ENCODE data around the gene MEX3A.
"Not testable (repeated sequence)": the region's sequence is repeated elsewhere in the genome, so short reads cannot be mapped to it uniquely, and the experiment has no call there.

The MEX3A gene, protein sequence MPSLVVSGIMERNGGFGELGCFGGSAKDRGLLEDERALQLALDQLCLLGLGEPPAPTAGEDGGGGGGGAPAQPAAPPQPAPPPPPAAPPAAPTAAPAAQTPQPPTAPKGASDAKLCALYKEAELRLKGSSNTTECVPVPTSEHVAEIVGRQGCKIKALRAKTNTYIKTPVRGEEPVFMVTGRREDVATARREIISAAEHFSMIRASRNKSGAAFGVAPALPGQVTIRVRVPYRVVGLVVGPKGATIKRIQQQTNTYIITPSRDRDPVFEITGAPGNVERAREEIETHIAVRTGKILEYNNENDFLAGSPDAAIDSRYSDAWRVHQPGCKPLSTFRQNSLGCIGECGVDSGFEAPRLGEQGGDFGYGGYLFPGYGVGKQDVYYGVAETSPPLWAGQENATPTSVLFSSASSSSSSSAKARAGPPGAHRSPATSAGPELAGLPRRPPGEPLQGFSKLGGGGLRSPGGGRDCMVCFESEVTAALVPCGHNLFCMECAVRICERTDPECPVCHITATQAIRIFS
- long read RNA-seq, donor 1, full-length matches to known transcripts, result 19 of 19 reads
- long read RNA-seq, donor 1, partial matches to known transcripts, result 0 of 19 reads
- long read RNA-seq, donor 1, other reads (novel, unspliced or antisense), result 0 of 19 reads
- long read RNA-seq, donor 2, full-length matches to known transcripts, result 15 of 86 reads
- long read RNA-seq, donor 2, partial matches to known transcripts, result 65 of 86 reads
- long read RNA-seq, donor 2, other reads (novel, unspliced or antisense), result 6 of 86 reads
- long read RNA-seq, donor 3, full-length matches to known transcripts, result 16 of 30 reads
- long read RNA-seq, donor 3, partial matches to known transcripts, result 14 of 30 reads
- long read RNA-seq, donor 3, other reads (novel, unspliced or antisense), result 0 of 30 reads
- long read RNA-seq, donor 4, full-length matches to known transcripts, result 20 of 20 reads
- long read RNA-seq, donor 4, partial matches to known transcripts, result 0 of 20 reads
- long read RNA-seq, donor 4, other reads (novel, unspliced or antisense), result 0 of 20 reads
- long read RNA-seq, donor 5, full-length matches to known transcripts, result 25 of 31 reads
- long read RNA-seq, donor 5, partial matches to known transcripts, result 6 of 31 reads
- long read RNA-seq, donor 5, other reads (novel, unspliced or antisense), result 0 of 31 reads
- long read RNA-seq, donor 6, full-length matches to known transcripts, result 8 of 8 reads
- long read RNA-seq, donor 6, partial matches to known transcripts, result 0 of 8 reads
- long read RNA-seq, donor 6, other reads (novel, unspliced or antisense), result 0 of 8 reads
- long read RNA-seq, donor 7, full-length matches to known transcripts, result 48 of 295 reads
- long read RNA-seq, donor 7, partial matches to known transcripts, result 247 of 295 reads
- long read RNA-seq, donor 7, other reads (novel, unspliced or antisense), result 0 of 295 reads
- long read RNA-seq, donor 8, full-length matches to known transcripts, result 20 of 20 reads
- long read RNA-seq, donor 8, partial matches to known transcripts, result 0 of 20 reads
- long read RNA-seq, donor 8, other reads (novel, unspliced or antisense), result 0 of 20 reads

DNA sequence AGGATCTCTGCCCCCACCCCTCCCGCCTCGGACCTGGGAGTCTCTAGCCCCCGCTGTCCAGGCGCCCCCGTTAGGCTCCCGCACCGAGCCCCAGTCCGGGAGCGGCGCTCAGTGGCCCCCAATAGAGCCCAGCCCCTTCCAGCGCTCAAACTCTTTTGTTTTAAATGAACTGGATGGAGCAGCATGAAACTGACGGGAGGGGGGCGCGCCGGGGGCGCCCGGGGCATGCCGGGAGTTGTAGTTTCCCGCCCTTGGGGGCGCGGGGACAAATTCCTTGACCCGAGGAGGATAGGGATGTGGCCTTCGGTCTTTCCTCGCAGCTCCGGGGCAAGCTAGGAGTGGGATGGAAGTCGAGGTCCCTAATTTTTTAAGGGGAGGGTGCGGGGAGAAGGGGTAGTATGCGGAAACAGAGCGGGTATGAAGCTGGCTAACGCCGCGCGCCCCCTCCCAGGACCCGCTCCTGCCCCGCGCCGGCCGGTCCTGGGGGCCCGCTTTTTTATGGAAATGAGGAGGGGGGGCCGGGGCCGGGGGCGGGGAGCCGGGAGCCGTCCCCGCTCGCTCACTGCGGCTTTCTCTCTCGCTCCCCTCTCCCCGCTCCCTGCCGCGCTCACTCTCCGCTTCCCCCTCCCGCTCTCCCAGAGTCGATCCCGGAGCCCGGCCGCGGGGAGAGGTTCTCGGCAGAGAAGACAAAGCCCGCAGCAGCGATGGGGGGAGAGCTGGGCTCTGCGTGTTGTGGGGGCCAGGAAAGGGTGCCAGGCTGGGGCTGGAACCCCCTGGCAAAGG lies at the start of gene MEX3A:
TSS of gene MEX3A (minus strand) at position 157 of the 783 bp plus-strand sequence. CDS start 467 bp downstream, outside the sequence.
- DNase-seq, result peak; percentile 95

DNA sequence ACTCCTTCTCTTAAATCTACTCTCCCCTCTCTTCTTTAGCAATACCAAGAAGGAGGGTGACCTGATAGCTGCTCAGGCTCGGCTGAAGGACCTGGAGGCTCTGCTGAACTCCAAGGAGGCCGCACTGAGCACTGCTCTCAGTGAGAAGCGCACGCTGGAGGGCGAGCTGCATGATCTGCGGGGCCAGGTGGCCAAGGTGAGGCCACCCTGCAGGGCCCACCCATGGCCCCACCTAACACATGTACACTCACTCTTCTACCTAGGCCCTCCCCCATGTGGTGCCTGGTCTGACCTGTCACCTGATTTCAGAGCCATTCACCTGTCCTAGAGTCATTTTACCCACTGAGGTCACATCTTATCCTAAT lies 48.3 kb upstream of the MEX3A start:
- DNase-seq, result no peak

DNA sequence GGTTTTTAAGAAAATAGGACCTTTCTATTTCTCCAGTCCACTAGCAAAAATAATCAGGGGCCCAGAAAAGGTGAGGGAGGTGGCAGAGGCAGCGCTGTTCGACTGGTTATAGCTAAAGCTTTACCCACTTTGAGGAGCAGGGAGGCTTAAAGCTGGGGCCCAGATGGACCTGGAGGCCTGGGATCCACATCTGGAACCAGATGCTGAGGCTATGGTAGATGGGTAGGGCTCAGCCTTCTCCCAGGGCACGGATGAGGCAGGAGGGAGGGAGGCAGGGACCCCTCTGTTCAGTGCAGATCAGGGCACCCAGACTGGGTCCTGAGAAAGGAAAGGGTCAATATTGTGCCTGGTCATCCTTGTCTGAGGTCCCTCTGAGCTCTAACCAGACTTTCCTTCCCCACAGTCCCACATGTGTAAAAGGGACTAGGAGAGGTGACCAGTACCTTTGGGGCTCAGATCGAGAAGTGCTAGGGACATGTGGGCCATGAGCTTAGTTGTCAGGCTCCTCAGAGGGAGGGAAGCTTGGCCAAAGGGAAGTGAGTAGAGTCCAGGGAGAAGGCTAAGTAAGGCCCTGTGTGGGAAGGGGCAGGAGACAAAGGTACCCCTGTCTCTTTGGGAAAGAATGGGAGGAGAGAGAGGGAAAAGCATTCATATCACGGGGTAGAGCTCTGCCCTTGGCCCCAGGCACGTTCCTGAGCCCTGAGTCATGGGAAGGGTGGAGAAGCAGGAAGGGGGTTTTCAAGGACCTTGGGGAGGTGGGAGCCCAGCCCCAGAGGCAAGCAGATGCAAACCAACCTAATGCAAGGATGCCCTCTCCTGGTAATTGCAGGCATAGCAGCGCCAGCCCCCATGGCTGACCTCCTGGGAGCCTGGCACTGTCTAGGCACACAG lies 47.7 kb upstream of the MEX3A start:
- peak; percentile 71 for DNase-seq

DNA sequence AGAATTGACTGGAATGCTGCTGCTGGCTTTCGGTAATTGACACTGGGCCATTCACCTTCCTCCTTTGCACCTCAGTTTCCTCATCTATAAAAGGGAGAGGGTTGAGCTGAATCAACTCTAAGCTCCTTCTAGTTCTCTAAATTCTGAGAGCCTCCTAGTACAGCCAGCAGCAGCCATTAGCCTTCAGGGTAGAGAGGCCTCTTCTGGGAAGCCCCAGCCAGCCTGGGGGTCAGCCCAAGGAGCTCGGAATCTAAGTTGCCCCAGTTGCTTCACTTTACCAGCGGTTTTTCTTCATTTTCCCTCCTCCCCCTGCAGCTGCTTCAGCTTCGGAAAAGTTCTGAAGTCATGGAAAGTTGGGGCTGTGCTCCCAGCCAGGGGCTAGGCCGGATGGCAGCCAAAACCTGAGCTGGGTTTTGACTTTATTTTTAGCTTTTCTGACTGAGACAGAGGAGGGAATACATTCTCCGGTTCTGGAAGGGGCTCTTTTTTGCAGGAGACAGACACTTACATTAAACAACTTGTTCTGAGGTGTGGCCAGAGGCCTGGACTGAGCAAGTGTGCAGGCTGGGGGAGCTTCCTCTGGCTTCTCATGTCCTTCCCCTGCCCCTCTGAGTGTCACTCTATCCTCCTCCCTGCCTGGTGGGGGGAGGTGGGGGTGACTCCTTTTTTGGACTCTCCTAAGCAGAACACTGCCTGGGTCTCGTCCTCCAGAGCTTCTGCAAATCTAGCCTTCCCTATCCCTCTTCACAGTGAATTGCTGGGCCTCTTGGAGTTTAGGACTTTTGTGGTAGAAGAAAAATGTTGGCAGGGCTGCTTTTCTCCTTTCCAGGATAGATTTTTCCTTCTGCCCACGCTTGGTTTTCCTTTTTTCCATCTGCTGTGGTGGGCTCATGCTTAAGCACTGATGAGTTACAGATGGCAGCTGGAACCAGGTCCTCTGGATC lies 46.7 kb upstream of the MEX3A start:
- DNase-seq, result peak; percentile 47

DNA sequence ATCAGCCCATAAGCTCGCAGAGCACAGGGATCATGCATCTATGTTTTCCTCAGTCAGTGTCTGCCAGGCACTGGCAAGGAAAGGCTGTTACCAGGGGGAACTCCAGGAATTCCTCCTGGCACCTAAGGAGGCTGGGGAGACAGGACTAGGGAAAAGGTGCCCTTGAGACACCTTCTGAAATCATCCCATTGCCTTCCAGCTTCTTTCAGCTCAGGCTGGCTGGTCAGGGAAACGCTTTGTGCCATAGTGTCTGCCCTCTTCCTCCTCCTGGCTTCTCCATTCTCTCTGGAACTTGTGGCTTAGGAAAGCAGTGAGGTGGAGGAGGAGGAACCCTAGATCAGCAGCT lies 46.0 kb upstream of the MEX3A start:
- no peak for DNase-seq

DNA sequence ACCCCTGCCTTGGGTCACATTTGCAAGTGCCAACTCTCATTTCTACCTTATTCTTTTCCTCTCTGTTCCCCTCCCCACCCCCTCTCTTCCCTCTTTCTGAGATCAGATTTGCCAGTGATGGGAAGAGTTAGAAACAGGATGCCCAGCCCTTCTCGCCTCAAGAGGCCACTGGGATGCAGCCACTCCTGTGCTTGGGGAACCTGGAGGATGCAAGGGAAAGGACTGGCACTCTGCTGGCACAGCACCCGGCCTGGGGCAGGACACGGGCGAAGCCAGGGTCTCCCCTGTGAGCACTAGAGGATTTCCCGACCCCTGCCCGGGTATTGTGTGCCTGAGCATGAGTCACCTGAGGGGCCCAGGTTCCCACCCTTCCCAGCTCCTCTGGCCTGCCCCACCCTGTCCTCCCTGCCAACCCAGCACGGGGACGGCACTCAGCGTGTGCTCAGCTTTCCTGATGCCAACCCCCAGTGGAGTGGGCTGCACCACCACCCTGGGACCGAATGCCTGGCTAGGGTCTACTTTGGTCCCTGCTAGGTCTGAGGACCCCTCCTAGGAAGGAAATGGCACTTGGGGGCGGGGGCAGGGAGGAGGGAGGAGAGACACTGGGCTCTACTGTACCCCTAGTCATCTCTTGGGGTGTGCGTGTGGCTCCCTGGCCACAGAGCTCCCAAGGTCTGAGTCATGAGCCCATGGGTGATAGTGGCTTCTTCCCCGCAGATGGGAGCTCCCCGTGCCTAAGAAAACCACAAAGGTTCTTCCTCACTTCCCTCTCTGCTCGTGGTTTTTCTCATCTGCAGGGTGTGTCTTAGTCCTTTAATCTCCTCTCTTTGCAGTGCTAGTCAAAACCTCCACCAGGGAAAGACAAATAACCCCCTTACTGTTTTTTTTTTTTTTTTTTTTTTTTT lies 44.6 kb upstream of the MEX3A start:
- no peak for DNase-seq

DNA sequence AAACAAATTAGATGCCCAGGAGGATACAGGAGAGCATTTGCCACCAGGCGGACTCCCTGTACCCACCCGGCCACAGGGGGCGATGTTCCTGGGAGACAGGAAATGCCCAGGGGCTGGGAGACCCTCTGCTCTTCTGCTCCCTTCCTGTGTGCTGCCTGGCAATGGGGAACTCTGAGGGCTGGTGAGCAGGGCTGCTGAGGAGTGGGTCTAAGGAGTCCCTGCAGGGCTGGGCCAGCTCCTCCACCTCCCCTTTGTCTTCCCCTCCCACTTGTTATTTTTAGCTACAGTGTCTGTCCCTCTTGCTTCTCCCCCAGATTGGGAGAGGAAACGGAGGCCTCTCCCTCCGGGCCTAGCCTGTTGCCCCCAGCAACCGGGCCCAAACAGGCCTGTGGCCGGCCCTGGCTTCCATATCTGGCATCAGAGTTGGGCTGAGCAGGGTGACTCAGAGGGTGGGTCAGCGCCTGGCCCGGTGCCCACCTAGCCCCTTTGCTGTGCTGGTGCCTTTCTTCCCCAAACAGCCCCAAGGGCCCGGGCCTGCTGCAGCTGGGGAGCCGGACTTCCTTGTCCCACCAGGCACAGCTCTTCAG lies 43.9 kb upstream of the MEX3A start:
- peak; percentile 67 for DNase-seq

DNA sequence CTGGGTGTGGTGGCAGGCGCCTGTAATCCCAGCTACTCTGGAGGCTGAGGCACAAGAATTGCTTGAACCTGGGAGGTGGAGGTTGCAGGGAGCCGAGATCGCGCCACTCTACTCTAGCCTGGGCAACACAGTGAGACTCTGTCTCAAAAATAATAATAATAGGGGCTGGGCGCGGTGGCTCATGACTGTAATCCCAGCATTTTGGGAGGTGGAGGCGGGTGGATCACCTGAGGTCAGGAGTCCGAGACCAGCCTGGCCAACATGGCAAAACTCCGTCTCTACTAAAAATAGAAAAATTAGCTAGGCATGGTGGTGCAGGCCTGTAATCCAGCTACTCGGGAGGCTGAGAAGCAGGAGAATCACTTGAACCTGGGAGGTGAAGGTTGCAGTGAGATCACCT lies 43.3 kb upstream of the MEX3A start:
- not testable (repeated sequence) for DNase-seq

DNA sequence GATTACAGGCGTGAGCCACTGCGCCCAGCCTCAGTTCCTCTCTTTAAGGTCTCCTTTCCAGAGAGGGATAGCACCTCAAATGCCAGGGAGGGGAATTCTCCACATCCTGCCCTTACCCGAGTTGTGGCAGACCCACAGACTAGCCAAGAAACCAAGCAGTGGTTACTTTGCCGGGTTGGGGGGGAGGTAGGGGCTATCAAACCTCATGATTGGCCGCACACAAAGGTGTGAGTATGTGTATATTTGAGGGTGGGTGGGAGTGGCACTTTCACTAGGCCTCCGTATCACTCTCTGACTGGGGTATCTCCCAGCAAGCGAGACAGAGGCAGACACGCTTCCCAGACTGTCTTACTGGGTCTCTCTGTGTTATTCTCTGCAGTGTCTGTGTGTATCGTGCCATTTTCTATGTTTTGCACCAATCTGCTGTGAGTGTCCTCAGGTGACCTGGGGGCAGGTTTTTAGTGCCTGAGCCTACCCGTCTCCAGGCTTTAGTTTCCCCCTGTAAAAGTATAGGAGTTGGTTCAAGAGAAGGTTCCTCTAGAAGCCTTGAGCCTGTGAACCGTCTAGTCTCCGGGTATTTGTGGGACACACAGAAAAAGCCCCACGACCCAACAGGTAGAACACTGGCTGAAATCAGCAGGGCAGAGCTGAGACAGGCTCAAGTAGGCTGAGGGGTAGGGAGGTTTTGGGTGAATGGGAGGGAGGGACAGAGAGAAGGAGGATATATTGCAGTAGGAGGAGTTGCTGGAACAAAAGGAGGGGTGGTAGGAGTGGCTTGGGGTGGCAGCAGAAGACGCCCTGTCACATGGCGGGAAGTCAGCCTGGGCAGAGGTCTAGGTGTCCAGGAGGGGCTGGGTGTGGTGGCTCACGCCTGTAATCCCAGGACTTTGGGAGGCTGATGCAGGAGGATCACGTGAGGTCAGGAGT lies 42.6 kb upstream of the MEX3A start:
- no peak for DNase-seq

DNA sequence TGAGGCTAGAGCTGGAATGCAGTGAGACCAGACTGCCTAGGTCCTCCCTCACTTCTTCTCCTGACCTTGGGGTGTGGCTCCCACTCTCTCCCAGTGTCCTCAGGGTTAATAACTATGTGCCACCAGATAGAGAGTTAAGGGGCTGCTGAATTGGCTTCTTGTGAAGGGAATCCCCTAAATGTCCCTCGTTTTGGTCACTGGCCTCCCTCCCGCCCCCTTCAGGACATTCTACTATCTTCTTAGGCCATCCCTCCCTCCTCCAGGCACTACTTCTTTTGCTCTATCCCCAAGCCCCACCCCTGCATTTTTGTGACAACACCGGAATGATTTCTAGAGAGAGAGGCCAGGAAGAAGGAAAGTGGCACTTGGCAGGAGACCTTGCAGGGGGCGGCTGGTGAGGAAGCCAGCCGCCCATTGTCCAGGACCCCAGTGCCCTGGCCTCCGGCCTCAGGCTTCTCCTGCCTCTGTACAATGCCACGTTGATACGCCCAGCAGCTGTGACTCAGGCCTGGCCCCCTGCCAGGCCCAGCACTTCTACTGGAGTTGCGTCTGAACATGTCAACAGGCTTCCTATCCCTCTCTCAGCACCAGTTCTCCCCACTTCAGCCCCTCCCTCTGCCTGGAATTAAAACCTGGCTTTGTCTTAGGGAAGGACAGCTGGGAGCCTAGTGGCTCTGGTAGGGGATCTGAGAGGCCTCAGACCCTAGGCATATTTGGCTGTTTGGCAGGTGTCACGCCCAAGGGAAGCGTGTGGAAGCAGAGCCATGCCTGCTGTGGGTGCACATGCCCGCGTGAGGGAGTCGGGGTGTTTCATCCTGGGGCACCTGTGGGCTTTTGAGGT lies 41.3 kb upstream of the MEX3A start:
- peak; percentile 75 for DNase-seq

DNA sequence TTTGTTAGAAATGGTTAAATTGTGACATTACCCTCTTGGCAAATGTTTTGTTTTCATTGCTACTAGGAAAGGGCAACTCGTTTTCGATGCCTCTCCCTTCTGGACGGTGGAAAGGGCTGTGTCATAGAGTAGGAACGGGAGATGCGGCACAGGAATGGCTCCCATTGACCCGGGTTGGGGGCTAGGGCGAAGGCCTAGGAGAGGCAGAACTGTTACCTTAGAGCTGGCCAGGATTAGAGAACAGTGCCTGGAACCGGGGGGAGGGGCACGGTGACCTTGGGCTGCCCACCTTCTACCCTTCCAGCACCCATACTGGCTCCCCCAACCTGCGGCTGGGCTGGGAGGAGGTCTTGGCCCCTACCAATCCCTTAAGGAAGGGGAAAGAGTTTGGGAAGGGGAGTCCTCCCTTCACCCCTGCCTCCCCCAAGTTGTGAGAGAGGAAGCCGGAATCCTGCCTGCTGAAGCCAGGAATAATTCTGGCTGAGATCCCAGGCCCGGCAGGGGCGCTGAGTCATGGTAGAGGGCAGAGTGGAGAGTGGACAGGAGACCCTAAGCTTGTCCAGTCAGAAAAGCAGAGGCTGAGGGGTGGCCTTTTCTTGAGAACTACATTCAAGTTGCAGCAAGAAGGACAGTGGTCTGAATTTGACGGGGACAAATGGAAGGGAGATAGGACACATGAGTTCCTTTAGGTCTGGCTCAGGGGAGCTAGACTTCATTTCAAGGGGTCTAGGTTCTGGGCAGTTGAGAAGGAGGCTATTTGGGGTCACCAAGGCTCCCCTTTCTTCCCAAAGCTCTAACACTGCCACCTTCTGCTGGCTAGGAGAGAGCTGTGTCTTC lies 40.5 kb upstream of the MEX3A start:
- no peak for DNase-seq

DNA sequence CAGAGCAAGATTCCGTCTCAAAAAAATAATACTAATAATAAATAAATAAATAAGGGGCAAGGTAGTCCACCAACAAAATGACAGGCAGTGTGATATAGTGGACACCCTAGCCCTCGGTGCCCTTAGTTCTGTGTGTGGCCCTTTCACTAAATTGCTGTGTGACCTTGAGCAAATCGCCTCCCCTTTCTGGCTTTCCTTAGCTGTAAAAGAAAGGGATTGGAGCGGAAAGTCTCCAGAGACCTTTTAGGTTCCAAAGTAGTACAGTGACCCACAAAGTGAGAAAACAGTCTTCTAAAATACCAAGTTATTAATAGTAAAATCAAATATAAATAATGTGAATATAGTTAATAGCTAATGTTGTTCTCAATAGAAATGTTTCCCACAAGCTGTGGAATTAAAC lies 39.8 kb upstream of the MEX3A start:
- DNase-seq, result no peak

DNA sequence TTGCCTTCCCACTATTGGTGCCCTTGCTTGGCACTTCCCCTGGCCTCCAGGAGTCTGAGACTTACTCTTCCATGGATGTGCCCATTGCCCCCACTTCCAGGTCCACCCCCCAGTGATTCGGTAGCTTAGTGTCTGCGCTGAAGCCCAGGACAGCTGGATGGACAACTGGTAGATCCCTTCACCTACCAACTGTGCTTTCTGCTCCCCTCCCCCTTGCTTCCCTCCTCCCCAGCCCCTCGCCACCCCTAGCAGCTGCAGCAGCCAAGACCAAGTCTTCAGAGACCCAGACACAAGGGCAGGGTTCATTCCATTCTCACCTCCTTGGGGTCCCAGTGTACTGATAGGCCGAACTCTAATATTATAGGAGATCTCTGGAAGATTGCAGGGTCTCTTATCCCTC lies 39.2 kb upstream of the MEX3A start:
- no peak for DNase-seq

DNA sequence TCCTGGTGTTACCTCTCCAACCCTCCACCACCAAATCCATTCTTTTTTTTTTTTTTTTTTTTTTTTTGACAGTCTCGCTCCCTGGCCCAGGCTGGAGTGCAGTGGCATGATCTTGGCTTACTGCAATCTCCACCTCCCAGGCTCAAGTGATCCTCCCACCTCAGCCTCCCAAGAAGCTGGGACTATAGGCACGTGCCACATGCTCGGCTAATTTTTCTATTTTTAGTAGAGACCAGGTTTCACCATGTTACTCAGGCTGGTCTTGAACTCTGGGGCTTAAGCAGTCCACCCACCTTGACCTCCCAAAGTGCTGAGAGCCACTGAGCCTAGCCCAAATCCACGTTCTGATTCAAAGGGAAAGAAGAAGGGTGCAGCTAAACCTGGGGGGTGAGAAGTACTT lies 38.7 kb upstream of the MEX3A start:
- DNase-seq, result not testable (repeated sequence)
